GM08714 (cell line): ENCODE results near the gene PKD1.
A peak's percentile ranks its signal among the peaks of the same experiment; 100 is the strongest.

ENCODE experiments used
- H3K4me3 ChIP-seq: fragments of 200-500 bp; sonication (Bioruptor generic); 2 replicates; pipeline ENCODE4 v1.5.1; 2014; ENCODE audit warnings: mild to moderate bottlenecking, low read length, inconsistent platforms
- ZNF274 ChIP-seq: IDR thresholded peaks from 2 replicates; pipeline ENCODE4 v1.6.1; 2012; ENCODE audit warnings: mild to moderate bottlenecking, low read depth, low read length

The PKD1 gene

GRCh38 chr16:2160915-2161551 is 25.3 kb upstream of the PKD1 start:
- TF ChIP-seq ZNF274: no peak
- H3K4me3 ChIP-seq: no peak overlapping the region

DNA sequence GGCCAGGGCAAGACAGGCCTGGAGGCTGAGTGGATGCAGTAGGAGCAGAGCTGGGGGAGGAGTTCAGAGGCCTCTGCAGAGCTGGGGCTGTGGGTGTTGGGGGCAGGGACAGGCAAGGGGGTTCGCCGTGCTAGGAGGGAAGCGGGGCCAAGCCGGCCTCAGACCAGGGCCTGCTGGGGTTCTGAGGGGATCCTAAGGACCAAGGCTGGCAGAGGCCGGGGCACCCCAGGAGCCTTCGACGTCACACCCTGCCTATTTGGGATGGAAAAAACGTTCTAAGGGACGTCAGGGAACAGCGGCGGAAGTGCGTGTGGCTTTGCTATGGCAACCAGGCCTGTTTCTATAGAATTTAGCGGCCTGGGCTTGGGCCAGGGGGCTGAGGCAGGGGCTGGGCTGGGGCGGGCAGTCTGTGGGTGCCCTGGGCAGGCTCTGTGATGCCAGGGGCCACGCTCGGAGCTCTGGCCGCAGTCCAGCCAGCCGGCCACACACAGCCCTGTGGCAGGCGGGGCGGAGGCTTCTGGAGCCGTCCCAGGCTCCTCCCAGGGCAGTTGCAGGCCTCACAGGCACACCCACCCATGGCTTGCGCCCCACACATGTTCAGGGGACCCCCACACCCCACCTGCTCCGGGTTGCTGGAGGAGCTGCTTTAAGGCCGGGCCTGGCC is 23.6 kb upstream of the PKD1 start:
- no peak overlapping the region for H3K4me3 ChIP-seq
- no peak for TF ChIP-seq ZNF274

DNA sequence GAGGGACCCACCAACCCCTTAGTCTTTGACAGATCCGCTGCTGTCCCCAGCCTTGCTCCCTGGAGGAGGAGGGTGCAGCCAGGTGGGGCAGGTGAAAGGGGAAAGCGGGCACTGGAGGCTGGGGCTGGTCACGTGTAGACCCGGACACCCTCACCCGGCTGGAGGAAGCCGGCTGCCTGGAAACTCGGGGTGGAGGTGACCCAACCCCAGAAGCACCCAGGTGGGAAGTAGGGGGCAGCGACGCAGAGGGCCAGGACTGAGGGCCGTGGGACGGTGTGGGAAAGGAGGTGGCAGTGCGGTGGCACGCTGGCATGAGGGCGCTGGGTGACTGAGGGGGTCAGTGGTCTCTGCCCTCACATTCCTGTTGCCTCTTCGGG is 22.6 kb upstream of the PKD1 start:
- H3K4me3 ChIP-seq: no peak overlapping the region
- TF ChIP-seq ZNF274: no peak

GRCh38 chr16:2157480-2158261 is 22.0 kb upstream of the PKD1 start:
- TF ChIP-seq ZNF274: no peak
- H3K4me3 ChIP-seq: no peak overlapping the region

GRCh38 chr16:2156849-2157224 is 21.1 kb upstream of the PKD1 start:
- no peak for TF ChIP-seq ZNF274
- peak overlapping the region; percentile 86; the same call in 1 of the 2 replicates for H3K4me3 ChIP-seq

DNA sequence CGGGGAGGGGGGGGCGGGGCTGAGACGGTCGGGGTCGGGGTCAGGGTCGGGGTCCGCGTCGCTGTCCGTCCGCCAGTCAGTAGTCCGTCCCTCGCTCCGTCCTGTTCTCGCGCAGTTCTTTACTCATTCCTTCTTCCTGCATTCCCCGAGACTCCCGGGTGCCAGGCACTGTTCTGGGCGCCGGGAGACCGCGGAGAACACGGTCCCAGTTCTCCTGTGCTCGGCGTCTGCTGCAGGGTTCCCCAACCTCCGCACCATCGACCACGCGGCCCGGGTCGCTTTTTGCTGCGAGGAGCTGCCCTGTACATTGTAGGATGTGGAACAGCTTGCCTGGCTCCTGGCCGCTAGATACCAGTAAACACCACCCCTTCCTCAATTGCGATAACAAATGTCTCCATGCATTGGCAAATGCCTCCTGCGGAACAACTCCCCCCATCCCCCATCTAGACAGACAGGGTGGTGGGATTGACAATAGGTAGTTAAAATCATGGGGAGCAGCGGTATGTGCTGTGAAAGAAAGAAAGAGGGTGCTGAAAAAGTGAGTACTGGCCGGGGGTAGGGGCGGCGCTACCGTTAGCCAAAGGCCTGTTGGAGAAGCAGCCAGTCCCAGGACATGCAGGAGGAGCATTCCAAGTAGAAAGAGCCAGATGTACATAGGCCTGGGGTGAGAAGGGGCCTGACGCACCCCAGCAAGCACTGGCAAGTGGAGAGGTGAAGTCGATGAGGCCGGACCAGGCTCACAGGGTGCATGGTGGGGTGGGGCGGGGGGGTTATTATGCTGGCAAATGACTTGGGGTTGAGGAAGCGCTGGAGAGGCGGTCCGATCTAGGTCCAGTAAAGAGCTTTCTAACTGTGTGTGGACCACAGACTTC is 20.5 kb upstream of the PKD1 start:
- H3K4me3 ChIP-seq: peak overlapping the region; percentile 86
- TF ChIP-seq ZNF274: no peak

DNA sequence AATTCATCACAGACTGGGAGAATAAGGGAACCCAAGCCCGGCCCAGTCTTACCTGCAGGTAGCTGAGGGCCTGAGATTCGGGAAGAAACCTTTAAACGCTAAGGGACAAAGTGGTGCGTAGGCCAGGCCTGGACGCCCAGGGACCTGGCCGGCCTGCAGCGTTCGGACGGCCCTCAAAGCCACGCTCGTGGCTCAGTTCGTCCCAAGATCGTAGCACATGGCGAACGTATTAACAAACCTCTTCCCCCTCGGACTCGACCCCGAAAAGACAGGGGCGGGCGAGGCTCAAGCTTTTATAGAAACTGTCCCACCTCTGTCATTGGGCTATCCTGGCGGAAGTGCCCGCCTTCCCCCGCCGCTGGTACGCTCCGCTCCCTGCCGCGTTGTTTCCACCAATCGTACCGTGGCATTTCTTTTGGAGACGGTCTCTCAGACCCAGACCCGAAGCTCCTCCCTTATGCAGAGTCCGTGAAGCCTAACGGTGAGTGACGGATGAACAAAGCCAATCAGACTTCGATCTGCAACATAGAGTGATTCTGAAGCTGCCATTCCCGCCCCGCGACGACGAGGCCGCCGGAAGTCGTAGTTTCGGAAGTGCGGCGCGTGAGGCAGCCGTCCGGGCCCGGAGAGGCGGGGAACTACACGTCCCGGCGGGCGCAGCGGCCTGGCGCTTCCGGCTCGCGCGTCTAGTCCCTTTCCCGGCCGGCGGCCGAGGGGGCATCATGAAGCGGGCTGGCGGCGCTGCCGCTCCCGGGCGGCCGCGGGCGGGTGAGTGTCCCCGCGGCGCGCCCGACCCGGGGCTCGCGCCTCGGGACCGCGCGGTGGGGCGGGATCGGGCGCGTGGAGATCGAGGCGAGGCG is 19.6 kb upstream of the PKD1 start, which contains the start of gene TRAF7:
Gene TRAF7 (plus strand): TSS at position 692 of the 860 bp plus-strand sequence. CDS start 8,139 bp downstream, outside the sequence.
- peak within 1 kb of the TSS; percentile 86 for H3K4me3 ChIP-seq
- no peak for TF ChIP-seq ZNF274

DNA sequence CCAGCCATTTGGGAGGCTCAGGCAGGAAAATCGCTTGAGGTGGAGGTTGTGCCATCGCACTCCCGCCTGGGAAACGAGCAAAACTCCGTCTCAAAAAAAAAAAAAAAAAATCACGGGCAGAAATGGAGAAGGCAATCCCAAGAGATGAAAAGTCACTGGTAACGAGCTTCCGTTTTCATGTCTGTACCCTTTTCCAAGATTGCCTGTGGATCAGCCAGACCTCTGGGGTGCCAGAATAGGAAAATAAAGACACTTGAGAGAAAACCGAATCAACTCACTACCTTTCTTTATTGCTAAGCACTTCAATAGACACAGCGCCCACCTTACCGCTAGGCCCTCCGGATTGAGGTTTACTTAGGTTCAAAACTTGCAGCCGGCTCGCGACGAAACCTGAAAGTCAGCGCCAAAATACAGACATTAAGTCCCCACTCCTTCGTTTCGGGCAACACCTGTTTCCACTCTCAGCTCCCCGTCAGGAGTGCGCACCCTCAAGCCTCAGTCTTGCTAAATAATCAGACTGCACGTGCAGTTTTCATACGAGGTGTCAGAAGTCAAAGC is 18.9 kb upstream of the PKD1 start:
- TF ChIP-seq ZNF274: no peak
- H3K4me3 ChIP-seq: peak overlapping the region; percentile 80

- peak overlapping the region; percentile 80 for H3K4me3 ChIP-seq
- no peak for TF ChIP-seq ZNF274
Measured at GRCh38 chr16:2152695-2153506, 17.2 kb upstream of the PKD1 start.

GRCh38 chr16:2151188-2152091 is 15.7 kb upstream of the PKD1 start:
- no peak overlapping the region for H3K4me3 ChIP-seq
- no peak for TF ChIP-seq ZNF274
